G401.6 (cell line): ENCODE results near the gene SYAP1.
"Not testable (repeated sequence)": the region's sequence is repeated elsewhere in the genome, so short reads cannot be mapped to it uniquely, and the experiment has no call there.

Source experiments
- FAIRE-seq: peaks from 2 replicates; lab custom pipeline; 2012; peaks lifted over from hg19 to GRCh38; lab: Jason Lieb, UNC

Gene SYAP1

GRCh38 chrX:16719334-16720084, at the start of gene SYAP1:
Gene SYAP1 (plus strand): TSS chrX:16719612. CDS start chrX:16719725, 113 bp downstream.
- peak; percentile 96 for FAIRE-seq

GRCh38 chrX:16671005-16671404, 48.4 kb upstream of the SYAP1 start:
- FAIRE-seq = peak; percentile 84

- no peak for FAIRE-seq
These were observed 40.7 kb upstream of the SYAP1 start for GRCh38 chrX:16678689-16679088.

GRCh38 chrX:16683007-16683664, 36.3 kb upstream of the SYAP1 start:
- FAIRE-seq = no peak

GRCh38 chrX:16687514-16687913, 31.9 kb upstream of the SYAP1 start:
- no peak for FAIRE-seq

- peak; percentile 70 for FAIRE-seq
These were observed 24.2 kb upstream of the SYAP1 start for GRCh38 chrX:16695079-16695676.

GRCh38 chrX:16696956-16697355, 22.5 kb upstream of the SYAP1 start:
- FAIRE-seq = no peak

GRCh38 chrX:16699389-16699788, 20.0 kb upstream of the SYAP1 start:
- no peak for FAIRE-seq

- no peak for FAIRE-seq
These were observed 18.7 kb upstream of the SYAP1 start for GRCh38 chrX:16700734-16701133.

- no peak for FAIRE-seq
These were observed 16.5 kb upstream of the SYAP1 start for GRCh38 chrX:16702700-16703599.

- no peak for FAIRE-seq
These were observed 14.0 kb upstream of the SYAP1 start for GRCh38 chrX:16705370-16705769.

- FAIRE-seq = no peak
These were observed 11.4 kb upstream of the SYAP1 start for GRCh38 chrX:16708016-16708415.

- FAIRE-seq = no peak
These were observed 8.1 kb upstream of the SYAP1 start for GRCh38 chrX:16711219-16711811.

GRCh38 chrX:16711893-16712547, 7.4 kb upstream of the SYAP1 start:
- no peak for FAIRE-seq

- peak; percentile 79 for FAIRE-seq
These were observed 6.8 kb upstream of the SYAP1 start, which contains the start of gene CTPS2 for GRCh38 chrX:16712548-16713155. Gene CTPS2 (minus strand): TSS chrX:16712669. CDS start chrX:16702902, 9,767 bp downstream.

GRCh38 chrX:16714504-16714903, 4.9 kb upstream of the SYAP1 start:
- no peak for FAIRE-seq

- not testable (repeated sequence) for FAIRE-seq
These were observed 3.8 kb upstream of the SYAP1 start for GRCh38 chrX:16715638-16716037.

- not testable (repeated sequence) for FAIRE-seq
These were observed 3.0 kb upstream of the SYAP1 start for GRCh38 chrX:16716451-16716850.

GRCh38 chrX:16718824-16719333, 533 bp upstream of the SYAP1 start:
- no peak for FAIRE-seq

- FAIRE-seq = no peak
These were observed 3.1 kb downstream of the SYAP1 start for GRCh38 chrX:16722481-16722880.

GRCh38 chrX:16725072-16725471, 5.7 kb downstream of the SYAP1 start:
- FAIRE-seq = no peak
